Cardiac fibroblast (primary cell): ENCODE data around the gene COLEC12.

Experiments used
- DNase-seq, 2 donors: peaks; one replicate each; pipeline versions ENCODE4 v3.0.0 to v3.0.0-alpha.2; 2010; ENCODE audit warnings: low read depth in 2 of 2
- H3K4me3 ChIP-seq, 2 donors: replicated peaks in 1 of 2; 1 replicate in 1 of 2; 2 replicates in 1 of 2; pipeline ENCODE4 v1.5.1; 2011; ENCODE audit warnings: low read depth in 2 of 2, low read length in 2 of 2, mild to moderate bottlenecking in 2 of 2, moderate library complexity in 1 of 2
- TF ChIP-seq, protein P1 (sequence below): IDR thresholded peaks from one replicate; pipeline ENCODE4 v1.5.1; 2011; ENCODE audit warnings: low read depth, mild to moderate bottlenecking, low read length, inconsistent platforms

The COLEC12 gene

DNA sequence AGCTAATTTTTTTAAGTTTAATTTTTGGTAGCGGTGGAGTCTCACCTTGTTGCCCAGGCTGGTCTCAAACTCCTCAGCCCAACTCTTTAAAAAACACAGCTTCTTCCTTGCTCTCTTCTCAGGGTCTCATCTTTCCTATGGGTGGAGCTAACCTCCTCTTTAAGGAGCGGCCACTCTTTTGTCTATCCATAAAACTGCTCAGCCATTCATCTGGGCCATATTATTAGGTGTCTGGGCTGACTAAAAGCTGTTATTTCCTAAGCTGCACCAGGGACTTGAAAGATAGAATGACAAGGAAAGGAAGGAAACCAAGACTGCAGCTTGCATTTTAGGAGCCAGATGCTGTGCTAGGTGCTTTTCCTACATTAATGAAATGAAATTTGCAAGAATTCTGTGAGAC is 196.9 kb downstream of the COLEC12 start:
- TF ChIP-seq, protein P1, sequence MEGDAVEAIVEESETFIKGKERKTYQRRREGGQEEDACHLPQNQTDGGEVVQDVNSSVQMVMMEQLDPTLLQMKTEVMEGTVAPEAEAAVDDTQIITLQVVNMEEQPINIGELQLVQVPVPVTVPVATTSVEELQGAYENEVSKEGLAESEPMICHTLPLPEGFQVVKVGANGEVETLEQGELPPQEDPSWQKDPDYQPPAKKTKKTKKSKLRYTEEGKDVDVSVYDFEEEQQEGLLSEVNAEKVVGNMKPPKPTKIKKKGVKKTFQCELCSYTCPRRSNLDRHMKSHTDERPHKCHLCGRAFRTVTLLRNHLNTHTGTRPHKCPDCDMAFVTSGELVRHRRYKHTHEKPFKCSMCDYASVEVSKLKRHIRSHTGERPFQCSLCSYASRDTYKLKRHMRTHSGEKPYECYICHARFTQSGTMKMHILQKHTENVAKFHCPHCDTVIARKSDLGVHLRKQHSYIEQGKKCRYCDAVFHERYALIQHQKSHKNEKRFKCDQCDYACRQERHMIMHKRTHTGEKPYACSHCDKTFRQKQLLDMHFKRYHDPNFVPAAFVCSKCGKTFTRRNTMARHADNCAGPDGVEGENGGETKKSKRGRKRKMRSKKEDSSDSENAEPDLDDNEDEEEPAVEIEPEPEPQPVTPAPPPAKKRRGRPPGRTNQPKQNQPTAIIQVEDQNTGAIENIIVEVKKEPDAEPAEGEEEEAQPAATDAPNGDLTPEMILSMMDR = no peak
- H3K4me3 ChIP-seq = no peak overlapping the region
- DNase-seq = no peak

DNA sequence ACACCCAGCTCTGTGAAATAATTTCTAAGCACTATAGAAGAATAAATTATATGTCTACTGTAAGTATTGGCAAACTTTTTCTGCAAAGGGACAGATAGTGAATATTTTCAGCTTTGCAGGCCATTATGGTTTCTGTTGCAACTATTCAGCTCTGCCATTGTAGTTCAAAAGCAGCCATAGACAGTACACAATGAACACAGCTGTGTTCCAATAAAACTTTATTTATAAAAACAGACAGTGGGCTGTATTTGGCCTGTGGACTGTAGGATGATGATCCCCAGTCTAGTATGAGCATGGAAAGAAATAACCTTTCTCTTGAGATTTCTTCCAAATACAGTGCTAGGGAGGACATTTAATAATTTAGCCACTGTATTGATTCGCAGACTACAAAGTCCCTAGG is 197.5 kb downstream of the COLEC12 start:
- no peak overlapping the region for H3K4me3 ChIP-seq
- no peak for DNase-seq
- TF ChIP-seq, protein P1 = no peak

DNA sequence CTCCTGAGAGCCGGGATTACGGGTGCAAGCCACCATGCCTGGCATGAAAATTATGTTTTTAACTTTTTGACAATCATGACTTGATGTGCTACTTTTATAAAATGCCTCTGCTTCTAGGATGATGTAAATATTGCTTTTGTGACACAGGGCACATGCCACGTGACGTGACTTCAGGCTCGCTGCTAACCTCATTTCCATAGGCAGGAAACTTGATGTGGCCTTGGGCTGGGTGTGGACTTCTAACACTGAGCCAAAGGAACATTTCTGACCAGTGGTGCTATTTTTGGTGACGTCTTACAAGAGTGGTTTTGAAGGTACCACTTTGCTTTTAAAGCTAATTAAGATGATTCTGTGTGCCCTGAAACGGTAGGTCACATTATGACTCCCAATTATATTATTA is 198.4 kb downstream of the COLEC12 start:
- no peak for DNase-seq
- H3K4me3 ChIP-seq = no peak overlapping the region
- TF ChIP-seq, protein P1 = no peak

DNA sequence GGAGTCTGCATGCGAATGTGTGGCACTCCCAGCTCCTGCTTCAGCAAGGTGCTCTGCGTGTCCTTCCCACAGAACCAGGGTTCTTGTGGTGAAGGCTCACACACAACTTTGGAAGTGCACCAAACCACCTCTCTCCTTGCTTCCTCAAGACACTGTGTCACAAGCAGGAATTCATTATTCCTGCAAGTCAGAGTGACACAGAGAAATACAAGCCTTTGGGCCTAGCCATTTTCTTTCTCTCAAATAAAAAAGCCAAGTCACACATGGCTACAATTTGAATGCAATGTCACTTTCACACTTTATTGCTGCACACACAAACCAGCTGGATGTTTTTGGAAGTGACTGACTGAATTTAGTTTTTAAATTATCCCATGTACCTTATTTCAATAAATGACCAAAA is 202.6 kb downstream of the COLEC12 start:
- H3K4me3 ChIP-seq = no peak overlapping the region
- DNase-seq = no peak
- TF ChIP-seq, protein P1 = no peak

DNA sequence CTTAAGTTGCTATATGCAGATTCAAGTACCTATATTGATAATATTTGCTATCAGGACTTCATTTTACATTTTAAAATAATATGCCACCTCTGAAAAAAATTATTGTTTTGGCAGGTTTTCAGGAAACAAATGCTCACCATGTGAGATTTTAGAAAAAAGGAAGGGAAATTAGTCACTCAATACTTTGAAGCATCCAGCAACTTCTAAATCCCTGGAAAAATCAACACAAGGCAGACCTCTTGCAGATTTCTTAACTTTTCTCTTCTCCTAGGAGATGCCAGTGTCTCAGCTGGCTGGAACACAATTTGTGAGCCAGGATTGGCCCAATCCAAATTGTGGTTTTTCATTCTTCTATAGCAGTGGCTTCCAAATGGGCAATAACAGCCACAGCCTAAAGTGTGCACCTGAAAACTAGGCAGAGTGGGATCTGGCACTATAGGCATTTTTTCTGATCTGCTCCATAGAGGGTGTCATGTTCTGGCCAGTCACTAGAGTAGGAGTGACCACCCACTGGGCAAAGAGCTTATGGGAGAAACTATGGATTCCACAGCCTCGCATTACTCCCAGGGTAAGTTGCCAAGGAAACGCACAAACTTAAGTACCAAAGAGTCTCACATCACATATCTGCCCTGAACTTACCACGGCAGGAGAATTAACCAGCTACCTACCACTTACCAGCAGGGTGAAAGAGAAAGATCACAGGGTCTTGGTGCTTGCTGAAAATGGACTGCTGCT is 204.6 kb downstream of the COLEC12 start:
- TF ChIP-seq, protein P1 = no peak
- DNase-seq = peak in 1 of 2 donors; percentile 54
- no peak overlapping the region for H3K4me3 ChIP-seq

DNA sequence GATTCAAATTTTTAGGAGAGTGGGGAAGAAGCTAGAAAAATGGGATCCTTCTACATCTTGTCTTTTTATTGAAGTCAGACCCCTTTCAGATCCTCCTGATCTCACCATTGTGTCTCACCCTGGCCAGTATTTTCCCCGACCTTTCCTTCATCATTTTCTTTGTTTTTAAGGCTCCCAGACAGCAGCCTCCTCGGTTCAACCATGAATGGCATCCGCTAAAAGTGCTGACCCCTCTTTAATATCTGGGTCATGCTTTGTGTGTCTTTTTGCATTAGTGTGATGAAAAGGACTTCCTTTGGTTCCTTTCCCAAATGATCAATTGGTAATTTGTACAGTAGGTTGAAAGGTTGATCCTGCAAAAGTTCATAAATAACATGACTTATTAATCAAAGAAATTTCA is 205.9 kb downstream of the COLEC12 start:
- TF ChIP-seq, protein P1 = no peak
- H3K4me3 ChIP-seq = no peak overlapping the region
- DNase-seq = no peak

DNA sequence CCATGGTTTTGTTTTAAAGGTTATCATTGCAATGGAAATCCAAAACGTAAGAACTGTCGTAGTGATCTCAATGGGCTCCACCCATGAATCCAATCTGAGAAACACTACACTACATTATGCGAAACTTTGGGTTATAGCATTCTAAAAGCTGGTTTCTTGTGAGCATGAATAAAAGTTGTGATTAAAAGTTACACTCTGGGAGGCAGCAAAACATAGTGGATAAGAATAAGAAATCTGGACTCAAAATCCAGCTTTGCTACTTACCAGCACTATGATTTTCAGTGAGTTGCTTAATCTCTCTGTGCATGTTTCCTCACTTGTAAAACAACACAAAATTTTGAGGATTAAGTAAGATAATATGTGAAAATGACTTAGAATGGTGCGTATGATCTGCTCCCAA is 207.0 kb downstream of the COLEC12 start:
- DNase-seq = peak; percentile 31 to 62
- TF ChIP-seq, protein P1 = no peak
- H3K4me3 ChIP-seq = no peak overlapping the region
